Vagina (tissue), 2 donors: ENCODE data around the gene SPRED3. TPM values are rescaled to one million over a fixed set of nuclear protein-coding genes. Genes with fewer than 3 reads are reported as not detected.

Experiments used
- DNase-seq, 2 donors: peaks; one replicate each; pipeline ENCODE4 v3.0.0-alpha.2; 2017; ENCODE audit errors: extremely low spot score in 2 of 2
- H3K27ac ChIP-seq: fragments of 200-600 bp; sonication (generic); one replicate; pipeline ENCODE4 v1.5.1; 2019
- H3K27me3 ChIP-seq: fragments of 200-600 bp; sonication (generic); one replicate; pipeline ENCODE4 v1.5.1; 2019
- H3K36me3 ChIP-seq, 2 donors: fragments of 200-600 bp; sonication (generic); one replicate each; pipeline ENCODE4 v1.5.1; 2017 to 2019
- H3K4me1 ChIP-seq: fragments of 200-600 bp; sonication (generic); one replicate; pipeline ENCODE4 v1.5.1; 2019
- H3K4me3 ChIP-seq, 2 donors: fragments of 200-600 bp; sonication (generic); 1 replicate in 1 of 2; 2 replicates in 1 of 2; pipeline ENCODE4 v1.5.1; 2016 to 2019
- H3K9me3 ChIP-seq: fragments of 200-600 bp; sonication (generic); one replicate; pipeline ENCODE4 v1.5.1; 2019
- POLR2A ChIP-seq, 2 donors: fragments of 450-650 bp; IDR thresholded peaks; one replicate each; pipeline ENCODE4 v1.6.1; 2017; ENCODE audit warnings: antibody characterized with exemption in 2 of 2, mild to moderate bottlenecking in 2 of 2, moderate library complexity in 2 of 2
- POLR2AphosphoS5 ChIP-seq, 2 donors: sonication (generic); formaldehyde crosslinking; IDR thresholded peaks; one replicate each; pipeline ENCODE4 v1.9.0; 2017; ENCODE audit warnings: antibody characterized with exemption in 2 of 2, mild to moderate bottlenecking in 2 of 2, low read depth in 1 of 2; ENCODE audit not compliant: insufficient read depth in 1 of 2
- intact Hi-C: fragments of 100-400 bp; cut with DNase I; formaldehyde crosslinking; loops from one replicate; pipeline ENCODE4 v1.15.1; 2023
- total RNA-seq: library from RNA; depleted of rRNA; stranded (reverse); fragments of >200 nt; gene quantifications from one replicate; pipeline ENCODE4 v1.2.3, GENCODE V29; 2016
- TF ChIP-seq, protein P1 (sequence below), 3 experiments: fragments of 450-650 bp in 2 of 3; fragments of 200-600 bp in 1 of 3; sonication (generic) in 1 of 3; IDR thresholded peaks; one replicate each; pipeline ENCODE4 v1.5.1; 2017 to 2019; ENCODE audit warnings: antibody characterized with exemption in 3 of 3, mild to moderate bottlenecking in 2 of 3, moderate library complexity in 2 of 3

Gene SPRED3
- total RNA-seq, 1 donor from 2014 or later: 0.49 TPM

GRCh38 chr19:38367041-38367440 lies 21.5 kb upstream of the SPRED3 start:
- no peak for DNase-seq
- H3K36me3 ChIP-seq: no peaks in the 10 kb centered on the region
- peaks cover 11% of the 10 kb centered on the region for H3K4me1 ChIP-seq
- no peaks in the 10 kb centered on the region for H3K9me3 ChIP-seq
- H3K27me3 ChIP-seq: no peaks in the 10 kb centered on the region
- no peak overlapping the region for H3K4me3 ChIP-seq
- no peak for TF ChIP-seq POLR2A (IDR thresholded peaks at IDR 0.05)
- TF ChIP-seq POLR2AphosphoS5 (IDR thresholded peaks at IDR 0.05; ENCODE audit: insufficient read depth in 1 of 2, low read depth in 1 of 2): no peak
- TF ChIP-seq, protein P1, sequence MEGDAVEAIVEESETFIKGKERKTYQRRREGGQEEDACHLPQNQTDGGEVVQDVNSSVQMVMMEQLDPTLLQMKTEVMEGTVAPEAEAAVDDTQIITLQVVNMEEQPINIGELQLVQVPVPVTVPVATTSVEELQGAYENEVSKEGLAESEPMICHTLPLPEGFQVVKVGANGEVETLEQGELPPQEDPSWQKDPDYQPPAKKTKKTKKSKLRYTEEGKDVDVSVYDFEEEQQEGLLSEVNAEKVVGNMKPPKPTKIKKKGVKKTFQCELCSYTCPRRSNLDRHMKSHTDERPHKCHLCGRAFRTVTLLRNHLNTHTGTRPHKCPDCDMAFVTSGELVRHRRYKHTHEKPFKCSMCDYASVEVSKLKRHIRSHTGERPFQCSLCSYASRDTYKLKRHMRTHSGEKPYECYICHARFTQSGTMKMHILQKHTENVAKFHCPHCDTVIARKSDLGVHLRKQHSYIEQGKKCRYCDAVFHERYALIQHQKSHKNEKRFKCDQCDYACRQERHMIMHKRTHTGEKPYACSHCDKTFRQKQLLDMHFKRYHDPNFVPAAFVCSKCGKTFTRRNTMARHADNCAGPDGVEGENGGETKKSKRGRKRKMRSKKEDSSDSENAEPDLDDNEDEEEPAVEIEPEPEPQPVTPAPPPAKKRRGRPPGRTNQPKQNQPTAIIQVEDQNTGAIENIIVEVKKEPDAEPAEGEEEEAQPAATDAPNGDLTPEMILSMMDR (IDR thresholded peaks at IDR 0.05): no peak
- intact Hi-C loops: no loop called here
- H3K27ac ChIP-seq: no peak overlapping the region

DNA sequence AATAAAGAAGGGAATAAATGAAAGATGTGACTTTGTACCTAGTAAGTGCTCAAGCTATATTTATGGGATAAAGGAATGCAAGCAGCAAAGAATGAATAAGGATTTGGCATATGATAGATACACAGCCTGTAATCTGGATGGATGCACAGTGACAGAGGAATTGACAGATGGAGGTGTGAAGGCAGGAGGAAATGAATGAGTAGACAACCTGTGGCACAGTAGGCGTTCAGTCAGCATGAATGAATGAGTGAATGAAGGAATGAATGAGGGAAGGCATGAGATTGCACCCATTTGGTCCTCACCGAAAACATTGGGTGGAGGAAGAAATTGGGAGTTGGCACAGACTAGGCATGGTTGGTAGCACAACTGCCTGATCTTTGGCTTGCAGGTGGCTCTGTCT lies 18.9 kb upstream of the SPRED3 start:
- DNase-seq: no peak
- H3K4me3 ChIP-seq: no peak overlapping the region
- H3K36me3 ChIP-seq: no peaks in the 10 kb centered on the region
- TF ChIP-seq POLR2AphosphoS5 (IDR thresholded peaks at IDR 0.05; ENCODE audit: insufficient read depth in 1 of 2, low read depth in 1 of 2) (no peak), POLR2A (IDR thresholded peaks at IDR 0.05) (no peak)
- TF ChIP-seq, protein P1 (IDR thresholded peaks at IDR 0.05): no peak
- H3K27ac ChIP-seq: no peak overlapping the region
- H3K27me3 ChIP-seq: no peaks in the 10 kb centered on the region
- H3K9me3 ChIP-seq: no peaks in the 10 kb centered on the region
- intact Hi-C loops: no loop called here
- H3K4me1 ChIP-seq: no peaks in the 10 kb centered on the region

DNA sequence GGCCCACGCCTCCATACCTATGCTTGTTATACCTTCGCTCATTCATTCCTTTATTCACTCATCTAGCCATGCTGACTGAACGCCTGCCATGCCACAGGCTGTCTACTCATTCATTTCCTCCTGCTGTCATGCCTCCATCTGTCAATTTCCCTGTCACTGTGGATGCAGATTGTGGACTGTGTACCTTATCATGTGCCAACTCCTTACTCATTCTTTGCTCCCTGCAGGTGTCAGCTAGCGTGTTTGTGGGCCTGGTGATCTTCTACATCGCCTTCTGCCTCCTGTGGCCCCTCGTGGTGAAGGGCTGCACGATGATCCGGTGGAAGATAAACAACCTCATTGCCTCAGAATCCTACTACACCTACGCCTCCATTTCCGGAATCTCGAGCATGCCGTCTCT lies 18.2 kb upstream of the SPRED3 start:
- no peaks in the 10 kb centered on the region for H3K36me3 ChIP-seq
- no peak overlapping the region for H3K27ac ChIP-seq
- H3K9me3 ChIP-seq: no peaks in the 10 kb centered on the region
- DNase-seq: no peak
- H3K4me3 ChIP-seq: no peak overlapping the region
- no peaks in the 10 kb centered on the region for H3K27me3 ChIP-seq
- peaks cover 2% of the 10 kb centered on the region for H3K4me1 ChIP-seq
- TF ChIP-seq POLR2A (IDR thresholded peaks at IDR 0.05) (no peak), POLR2AphosphoS5 (IDR thresholded peaks at IDR 0.05; ENCODE audit: insufficient read depth in 1 of 2, low read depth in 1 of 2) (no peak)
- TF ChIP-seq, protein P1 (IDR thresholded peaks at IDR 0.05): no peak
- intact Hi-C loops: no loop called here

GRCh38 chr19:38371081-38371480 lies 17.4 kb upstream of the SPRED3 start:
- Histone ChIP-seq H3K27me3 (no peaks in the 10 kb centered on the region), H3K9me3 (no peaks in the 10 kb centered on the region), H3K36me3 (no peaks in the 10 kb centered on the region), H3K4me1 (peaks cover 10% of the 10 kb centered on the region), H3K4me3 (no peak overlapping the region), H3K27ac (no peak overlapping the region)
- intact Hi-C loops: no loop called here
- no peak for TF ChIP-seq POLR2A (IDR thresholded peaks at IDR 0.05)
- no peak for TF ChIP-seq POLR2AphosphoS5 (IDR thresholded peaks at IDR 0.05; ENCODE audit: insufficient read depth in 1 of 2, low read depth in 1 of 2)
- TF ChIP-seq, protein P1 (IDR thresholded peaks at IDR 0.05): no peak
- no peak for DNase-seq

GRCh38 chr19:38373907-38374331 lies 14.6 kb upstream of the SPRED3 start:
- Histone ChIP-seq H3K27me3 (no peaks in the 10 kb centered on the region), H3K36me3 (peaks cover 0 to 11% of the 10 kb centered on the region in 2 donors), H3K4me3 (peak overlapping the region; percentile 92 to 97), H3K9me3 (no peaks in the 10 kb centered on the region), H3K4me1 (peaks cover 29% of the 10 kb centered on the region), H3K27ac (peak overlapping the region; percentile 88)
- TF ChIP-seq POLR2A (IDR thresholded peaks at IDR 0.05) (no peak), POLR2AphosphoS5 (IDR thresholded peaks at IDR 0.05; ENCODE audit: insufficient read depth in 1 of 2, low read depth in 1 of 2) (no peak)
- TF ChIP-seq, protein P1 (IDR thresholded peaks at IDR 0.05): no peak
- intact Hi-C loops: no loop called here
- DNase-seq: no peak
